SK-N-SH treated with all-trans-retinoic acid at 6 μM for 48 hours (cell line): ENCODE results near the gene MRPL28.
A peak's percentile ranks its signal among the peaks of the same experiment; 100 is the strongest.

Experiments
- CSRNP3 ChIP-seq: fragments of 250-450 bp; sonication (Bioruptor Pico); IDR thresholded peaks from 2 replicates; pipeline ENCODE4 v1.5.1; 2021; ENCODE audit warnings: mild to moderate bottlenecking, moderate library complexity
- ESRRG ChIP-seq: fragments of 250-450 bp; sonication (Bioruptor Pico); IDR thresholded peaks from 2 replicates; pipeline ENCODE4 v1.6.1; 2021; ENCODE audit warnings: mild to moderate bottlenecking
- ISL1 ChIP-seq: fragments of 250-450 bp; sonication (Bioruptor Pico); IDR thresholded peaks from 2 replicates; pipeline ENCODE4 v2.1.2; 2022; ENCODE audit warnings: mild to moderate bottlenecking, moderate library complexity
- PATZ1 ChIP-seq: fragments of 250-450 bp; sonication (Bioruptor Pico); IDR thresholded peaks from 2 replicates; pipeline ENCODE4 v1.8.0; 2020; ENCODE audit warnings: mild to moderate bottlenecking, moderate library complexity, borderline replicate concordance
- SNAI2 ChIP-seq: fragments of 250-450 bp; sonication (Bioruptor Pico); IDR thresholded peaks from 2 replicates; pipeline ENCODE4 v1.5.0; 2020; ENCODE audit warnings: mild to moderate bottlenecking, moderate library complexity
- TSHZ2 ChIP-seq: fragments of 250-450 bp; sonication (Bioruptor Pico); IDR thresholded peaks from 2 replicates; pipeline ENCODE4 v1.5.0; 2020; ENCODE audit warnings: mild to moderate bottlenecking, moderate library complexity
- ZNF565 ChIP-seq: fragments of 450-650 bp; formaldehyde crosslinking; conservative IDR thresholded peaks from 2 replicates; pipeline ENCODE4 v1.5.0; 2020; ENCODE audit warnings: low read depth, mild to moderate bottlenecking, moderate library complexity
- ZNF70 ChIP-seq: fragments of 450-650 bp; formaldehyde crosslinking; IDR thresholded peaks from 2 replicates; pipeline ENCODE4 v1.5.0; 2020; ENCODE audit warnings: mild to moderate bottlenecking, moderate library complexity
- TF ChIP-seq, protein P1 (sequence below): fragments of 250-450 bp; sonication (Bioruptor Pico); IDR thresholded peaks from 2 replicates; pipeline ENCODE4 v1.5.1; 2020; ENCODE audit warnings: low read depth, mild to moderate bottlenecking, moderate library complexity

DNA sequence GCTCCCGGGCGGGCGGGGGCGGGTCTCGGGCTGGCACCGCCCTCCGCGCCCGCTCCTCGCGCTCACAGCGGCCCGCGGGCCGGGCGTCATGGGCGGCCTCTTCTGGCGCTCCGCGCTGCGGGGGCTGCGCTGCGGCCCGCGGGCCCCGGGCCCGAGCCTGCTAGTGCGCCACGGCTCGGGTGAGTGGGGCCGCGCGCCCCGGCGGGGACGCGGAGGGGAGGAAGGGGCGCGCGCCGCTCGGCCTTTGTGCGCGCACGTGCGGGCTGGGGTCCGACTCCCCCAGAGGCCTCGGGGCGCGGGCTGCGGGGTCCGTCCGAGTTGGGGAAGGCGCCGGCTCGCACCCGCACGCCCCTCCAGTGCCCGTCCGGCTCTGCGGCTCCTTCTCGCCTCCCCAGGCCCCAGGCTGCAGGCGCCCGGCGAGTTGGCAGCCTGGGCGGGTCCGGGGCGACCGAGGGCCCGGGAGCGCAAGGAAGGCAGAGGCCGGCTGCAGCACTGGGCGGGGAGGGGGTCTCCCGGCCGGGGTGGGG is 26.9 kb upstream of the MRPL28 start, which contains the start of gene NME4:
- TF ChIP-seq SNAI2 (no peak), ISL1 (CRISPR knock-in tag) (no peak), ZNF565 (CRISPR knock-in tag) (no peak), CSRNP3 (CRISPR knock-in tag) (no peak), PATZ1 (CRISPR knock-in tag) (no peak), ZNF70 (CRISPR knock-in tag) (no peak), TSHZ2 (CRISPR knock-in tag) (0 out of 2 replicates have a peak, but pooled peaks have one; percentile 22), ESRRG (CRISPR knock-in tag) (no peak)
- TF ChIP-seq, protein P1, sequence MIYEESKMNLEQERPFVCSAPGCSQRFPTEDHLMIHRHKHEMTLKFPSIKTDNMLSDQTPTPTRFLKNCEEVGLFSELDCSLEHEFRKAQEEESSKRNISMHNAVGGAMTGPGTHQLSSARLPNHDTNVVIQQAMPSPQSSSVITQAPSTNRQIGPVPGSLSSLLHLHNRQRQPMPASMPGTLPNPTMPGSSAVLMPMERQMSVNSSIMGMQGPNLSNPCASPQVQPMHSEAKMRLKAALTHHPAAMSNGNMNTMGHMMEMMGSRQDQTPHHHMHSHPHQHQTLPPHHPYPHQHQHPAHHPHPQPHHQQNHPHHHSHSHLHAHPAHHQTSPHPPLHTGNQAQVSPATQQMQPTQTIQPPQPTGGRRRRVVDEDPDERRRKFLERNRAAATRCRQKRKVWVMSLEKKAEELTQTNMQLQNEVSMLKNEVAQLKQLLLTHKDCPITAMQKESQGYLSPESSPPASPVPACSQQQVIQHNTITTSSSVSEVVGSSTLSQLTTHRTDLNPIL (CRISPR knock-in tag) = no peak
